T-helper 1 cell treated with Interleukin-12 subunit alpha and Interleukin-12 subunit beta and Interleukin-4 antibody, amounts not matched to agents 30 ng/mL and 1 ng/mL, for 36 hours (primary cell): ENCODE data around the gene CDC42. TPM values are rescaled to one million over a fixed set of nuclear protein-coding genes. Genes with fewer than 3 reads are reported as not detected.

Experiments used
- intact Hi-C: fragments of 100-400 bp; cut with micrococcal nuclease; formaldehyde crosslinking; loops from one replicate; pipeline ENCODE4 v1.15.1; 2024
- total RNA-seq: library from RNA; stranded (reverse); gene quantifications from 2 replicates; pipeline ENCODE4 v1.2.3, GENCODE V29; 2022

The CDC42 gene
- total RNA-seq, 1 donor from 2014 or later = 419 TPM

DNA sequence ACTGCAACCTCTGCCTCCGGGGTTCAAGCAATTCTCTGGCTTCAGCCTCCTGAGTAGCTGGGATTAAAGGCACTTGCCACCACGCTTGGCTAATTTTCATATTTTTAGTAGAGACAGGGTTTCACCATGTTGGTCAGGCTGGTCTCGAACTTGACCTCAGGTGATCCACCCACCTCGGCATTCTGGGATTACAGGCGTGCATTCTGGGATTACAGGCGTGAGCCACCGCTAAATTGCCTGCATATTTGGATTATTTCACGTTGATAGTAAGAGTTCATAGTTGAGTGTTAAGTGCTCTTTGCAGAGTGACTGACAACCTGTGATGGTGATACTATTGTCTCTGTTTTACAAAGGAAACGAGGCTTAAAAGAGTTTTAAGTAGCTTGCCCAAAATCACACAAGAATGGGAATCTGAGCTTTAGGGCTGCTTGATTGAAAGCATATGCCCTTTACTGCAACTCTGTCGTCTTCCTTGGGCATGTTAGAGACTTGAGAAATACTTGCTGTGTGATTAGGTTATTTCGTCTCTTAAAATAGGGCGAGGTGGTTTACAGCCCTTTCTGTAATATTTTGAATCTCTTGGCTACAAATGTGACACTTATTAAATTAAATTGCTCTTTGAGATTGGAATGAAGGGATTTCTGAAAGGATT is 12.4 kb downstream of the CDC42 start:
- intact Hi-C loops = no loop called here

DNA sequence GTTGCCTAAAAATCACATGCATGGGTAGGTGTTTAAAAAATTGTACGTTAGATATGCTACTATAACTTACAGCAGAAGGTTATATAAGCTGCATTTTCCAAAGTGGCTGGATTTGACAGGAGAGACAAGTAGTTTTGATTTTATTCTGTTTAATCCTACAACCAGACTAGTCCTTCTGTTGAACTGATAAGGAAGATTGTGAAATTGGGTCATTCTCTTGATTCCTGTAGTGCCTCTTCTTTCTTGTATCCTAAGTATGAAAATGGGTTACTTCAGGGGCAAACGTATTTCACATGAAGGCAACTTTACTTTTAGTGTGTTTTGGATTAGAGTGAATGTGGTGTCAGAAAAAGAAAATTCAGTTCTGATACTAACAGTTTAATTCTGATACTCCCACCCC is 19.0 kb downstream of the CDC42 start:
- intact Hi-C loops = no loop called here

DNA sequence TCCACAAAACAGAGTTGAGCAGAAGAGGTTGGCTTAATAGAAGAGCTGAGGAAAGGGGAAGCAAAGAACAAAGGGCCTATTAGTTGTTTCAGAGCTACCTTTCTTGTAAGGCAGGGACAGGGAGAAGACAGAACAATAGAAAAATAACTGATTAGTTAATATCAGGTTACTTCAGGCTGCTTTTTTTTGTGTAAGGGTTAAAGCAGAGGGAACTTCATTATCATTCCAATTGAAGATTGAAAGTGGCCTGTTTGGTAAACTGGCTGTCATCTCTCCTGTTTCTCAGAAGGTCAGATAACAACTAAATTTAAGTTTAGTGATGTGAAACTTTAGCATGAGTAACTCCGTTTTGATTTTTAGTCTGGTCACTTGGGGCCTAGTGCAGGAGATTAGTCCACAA is 22.3 kb downstream of the CDC42 start:
- intact Hi-C loops = loop anchor here (2.0 kb wide), 1 partner anchor 16 kb away; no protein-coding TSS in a partner anchor

- intact Hi-C loops = loop anchor here (2.0 kb wide), 2 partner anchors 13 to 15 kb away; no protein-coding TSS in a partner anchor
These were observed 23.2 kb downstream of the CDC42 start for GRCh38 chr1:22075718-22076117.

GRCh38 chr1:22076346-22076745 is 23.8 kb downstream of the CDC42 start:
- intact Hi-C loops = loop anchor here (2.0 kb wide), 1 partner anchor 14 kb away; no protein-coding TSS in a partner anchor

DNA sequence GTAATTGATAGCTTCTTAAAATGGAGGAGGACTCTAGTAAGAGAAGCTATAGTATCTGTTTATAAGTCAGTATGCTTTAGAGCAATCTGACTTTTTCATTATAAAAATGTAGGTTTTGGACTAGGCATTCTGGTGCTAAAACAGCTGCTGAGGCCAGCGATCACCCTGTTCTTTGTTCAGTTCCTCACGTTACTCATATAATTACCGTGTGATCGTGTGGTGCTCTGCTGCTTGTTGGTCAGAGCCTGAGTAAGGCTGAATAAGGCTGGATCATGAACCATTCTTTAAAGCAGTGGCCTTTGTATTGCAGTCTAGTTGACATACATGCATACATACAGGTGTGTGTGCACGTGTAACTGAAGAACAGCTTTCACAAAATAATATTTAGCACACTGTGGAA is 25.2 kb downstream of the CDC42 start:
- intact Hi-C loops = loop anchor here (2.0 kb wide), 1 partner anchor 15 kb away; no protein-coding TSS in a partner anchor

GRCh38 chr1:22078133-22078532 is 25.6 kb downstream of the CDC42 start:
- intact Hi-C loops = no loop called here

DNA sequence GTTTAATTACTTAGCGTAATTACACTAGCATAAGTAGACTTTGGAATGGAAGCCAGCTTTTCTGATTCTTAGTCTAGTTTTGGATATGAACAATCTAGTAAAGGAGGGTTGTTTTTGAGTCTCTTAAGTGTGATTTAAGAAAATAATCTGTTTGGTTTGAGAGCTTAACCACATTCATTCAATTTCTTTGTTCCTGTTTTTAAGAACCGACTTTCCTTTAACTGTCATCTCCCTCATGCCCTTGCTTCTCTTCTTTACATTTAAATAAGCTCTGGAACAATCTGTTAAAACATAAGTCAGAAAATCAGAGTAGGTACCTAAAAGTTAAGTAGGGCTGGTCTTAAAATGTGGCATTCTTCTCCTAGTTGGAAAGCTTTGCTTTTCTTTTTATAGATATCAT is 27.7 kb downstream of the CDC42 start:
- intact Hi-C loops = no loop called here

DNA sequence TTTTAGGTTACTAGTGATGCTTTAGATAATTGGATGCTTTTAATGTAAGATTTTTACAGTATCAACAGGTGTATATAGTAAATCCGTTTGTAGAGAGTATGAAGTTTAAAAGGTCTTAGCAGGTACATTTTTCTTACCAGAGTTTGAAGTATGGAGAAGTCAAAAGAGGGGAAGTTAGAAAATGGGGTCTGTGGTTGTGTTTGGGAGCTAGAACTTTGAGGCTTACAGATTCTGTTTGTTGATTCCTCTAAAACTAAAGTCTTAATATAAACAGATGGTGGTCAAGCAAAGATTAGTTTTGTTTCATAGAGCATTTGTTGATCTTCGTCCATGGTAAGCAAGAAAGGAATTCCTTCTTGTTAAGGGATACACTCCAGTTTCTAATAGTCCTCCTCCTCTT is 35.8 kb downstream of the CDC42 start:
- intact Hi-C loops = loop anchor here (2.0 kb wide), 1 partner anchor 16 kb away; no protein-coding TSS in a partner anchor

DNA sequence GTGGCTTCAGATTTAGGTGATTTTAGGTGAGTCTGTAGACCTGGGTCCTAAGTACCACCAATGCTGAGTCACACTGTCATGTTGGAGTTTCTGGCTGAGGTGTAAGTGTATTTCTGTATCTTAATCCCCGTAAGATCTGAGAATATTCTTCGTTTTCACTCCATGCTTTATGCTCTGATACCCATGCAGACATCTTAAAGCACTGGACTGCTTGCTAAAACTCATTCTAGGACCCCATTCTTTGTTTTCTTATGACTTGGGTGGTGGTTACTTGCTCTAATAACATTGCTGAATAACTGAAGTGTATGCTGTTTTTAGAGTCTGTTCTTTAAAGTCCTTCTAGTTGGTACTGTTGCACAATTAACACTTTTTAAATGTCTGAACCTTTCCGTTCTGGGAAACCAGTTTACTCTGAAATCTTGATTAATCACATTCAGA is 36.6 kb downstream of the CDC42 start:
- intact Hi-C loops = loop anchor here (1.0 to 2.0 kb wide), 3 partner anchors 8 to 66 kb away; no protein-coding TSS in a partner anchor

DNA sequence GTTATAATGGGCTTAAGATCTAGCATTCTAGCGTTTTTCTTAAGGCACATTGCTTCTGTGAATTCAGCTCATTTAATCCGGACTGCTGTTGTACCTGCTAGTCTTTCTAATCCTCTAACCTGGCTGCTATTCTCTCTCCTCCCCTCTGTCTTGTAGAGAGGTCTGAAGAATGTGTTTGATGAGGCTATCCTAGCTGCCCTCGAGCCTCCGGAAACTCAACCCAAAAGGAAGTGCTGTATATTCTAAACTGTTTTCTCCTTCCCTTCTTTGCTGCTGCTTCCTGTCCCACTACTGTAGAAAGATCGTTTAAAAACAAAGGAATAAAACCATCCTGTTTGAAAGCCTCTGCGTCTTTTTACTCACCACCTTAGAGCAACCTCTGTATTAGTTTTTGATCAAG is 37.3 kb downstream of the CDC42 start:
- intact Hi-C loops = loop anchor here (1.0 to 2.0 kb wide), 4 partner anchors 8 to 66 kb away; no protein-coding TSS in a partner anchor

DNA sequence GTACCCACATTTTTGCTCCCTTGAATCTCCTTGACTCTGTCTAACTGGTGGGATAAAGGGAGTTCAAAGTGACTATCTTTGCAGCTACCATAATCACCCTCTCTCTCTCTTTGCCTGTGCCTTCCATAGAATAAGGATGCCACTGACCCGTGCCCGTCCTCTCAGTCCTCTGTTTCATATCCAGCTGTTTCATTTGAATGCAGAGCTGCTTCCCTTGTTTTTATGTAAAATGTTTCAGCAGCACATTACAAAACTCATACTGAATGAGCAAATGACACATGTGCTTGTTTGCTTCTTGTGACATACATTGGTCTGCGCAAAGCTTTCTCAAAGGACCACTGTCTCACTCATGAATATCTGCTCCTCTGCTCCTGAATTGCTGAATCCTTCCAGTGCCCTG is 38.4 kb downstream of the CDC42 start:
- intact Hi-C loops = loop anchor here (2.0 kb wide), 1 partner anchor 16 kb away; no protein-coding TSS in a partner anchor

GRCh38 chr1:22092026-22092768 is 39.7 kb downstream of the CDC42 start:
- intact Hi-C loops = loop anchor here (1.0 to 2.0 kb wide), 4 partner anchors 13 to 309 kb away; partner anchors contain the start of gene USP48

- intact Hi-C loops = loop anchor here (2.0 kb wide), 1 partner anchor 311 kb away; the partner anchor contains the start of gene USP48
These were observed 41.0 kb downstream of the CDC42 start for GRCh38 chr1:22093513-22093912.

GRCh38 chr1:22096036-22096435 is 43.5 kb downstream of the CDC42 start:
- intact Hi-C loops = no loop called here

DNA sequence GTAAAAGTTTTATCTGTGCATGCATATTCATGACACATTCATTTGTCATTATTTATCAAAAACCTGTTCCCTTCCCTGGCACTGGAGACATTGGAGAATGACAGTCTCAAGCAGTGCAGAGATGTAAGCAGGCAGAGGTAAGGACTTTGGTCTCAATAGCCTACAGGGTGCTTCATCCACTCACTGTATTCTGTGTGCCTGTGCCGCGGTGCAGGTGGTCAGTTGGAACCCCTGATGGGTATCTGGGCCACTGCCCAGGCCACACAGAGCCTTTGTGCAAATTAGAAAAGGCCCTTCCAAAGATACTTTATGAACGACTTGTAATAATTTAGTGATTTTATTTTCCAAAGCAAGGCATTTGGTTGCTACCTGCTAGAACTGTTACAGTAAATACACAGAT is 44.0 kb downstream of the CDC42 start:
- intact Hi-C loops = no loop called here

GRCh38 chr1:22098752-22099151 is 46.2 kb downstream of the CDC42 start:
- intact Hi-C loops = no loop called here

GRCh38 chr1:22100168-22100567 is 47.7 kb downstream of the CDC42 start:
- intact Hi-C loops = no loop called here

DNA sequence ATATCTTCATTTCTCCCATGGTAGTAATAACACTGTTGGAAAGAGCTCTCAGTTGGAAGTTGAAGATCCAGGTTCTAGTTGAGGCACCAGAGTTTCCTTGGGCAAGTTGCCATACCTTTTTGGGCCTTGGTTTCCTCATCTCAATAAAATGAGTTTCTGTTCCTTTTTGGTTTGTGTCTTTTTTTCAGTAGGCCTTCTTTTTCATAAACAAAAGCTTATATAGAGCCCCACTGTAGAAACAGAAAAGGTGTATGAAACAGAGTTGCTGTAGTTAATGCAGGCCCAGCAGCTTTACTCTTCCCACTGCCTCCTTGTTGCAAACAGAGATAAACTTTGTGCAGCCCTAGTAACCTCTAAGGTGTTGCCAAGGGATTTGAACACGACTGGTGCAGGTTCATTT is 48.7 kb downstream of the CDC42 start:
- intact Hi-C loops = no loop called here

DNA sequence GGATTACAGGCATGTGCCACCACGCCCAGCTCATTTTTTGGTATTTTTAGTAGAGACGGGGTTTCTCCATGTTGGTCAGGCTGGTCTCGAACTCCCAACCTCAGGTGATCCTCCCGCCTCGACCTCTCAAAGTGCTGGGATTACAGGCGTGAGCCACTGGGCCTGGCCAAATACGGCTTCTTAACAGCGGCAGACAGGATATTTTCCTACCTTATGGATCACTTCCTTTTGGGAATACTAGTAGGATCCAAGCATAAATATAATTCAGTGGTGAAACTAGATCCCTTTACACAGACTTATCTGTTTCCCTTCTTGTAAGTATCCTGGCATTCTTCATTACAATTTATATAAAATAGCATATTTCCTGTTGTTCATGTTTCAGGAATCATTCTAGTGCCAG is 49.5 kb downstream of the CDC42 start:
- intact Hi-C loops = no loop called here

GRCh38 chr1:22102746-22103145 is 50.2 kb downstream of the CDC42 start:
- intact Hi-C loops = no loop called here

- intact Hi-C loops = loop anchor here (2.0 kb wide), 2 partner anchors 15 to 65 kb away; no protein-coding TSS in a partner anchor
These were observed 51.6 kb downstream of the CDC42 start for GRCh38 chr1:22104094-22104493.
